Ectodermal cell (in vitro differentiated cells): ENCODE measurements around the gene DOCK2.

Experiments used
- H3K27ac ChIP-seq: 2 replicates; pipeline ENCODE4 v1.7.0; 2013; ENCODE audit warnings: mild to moderate bottlenecking, low read depth, low read length; ENCODE audit not compliant: insufficient read depth, poor library complexity, severe bottlenecking
- H3K27me3 ChIP-seq: 2 replicates; pipeline ENCODE4 v1.7.0; 2013; ENCODE audit warnings: mild to moderate bottlenecking, low read length; ENCODE audit not compliant: insufficient read depth, control insufficient read depth, poor library complexity, severe bottlenecking
- H3K36me3 ChIP-seq: one replicate; pipeline ENCODE4 v1.7.0; 2013; ENCODE audit warnings: low read length; ENCODE audit not compliant: control insufficient read depth, insufficient read depth
- H3K4me1 ChIP-seq: one replicate; pipeline ENCODE4 v1.7.0; 2013; ENCODE audit warnings: low read length; ENCODE audit not compliant: control insufficient read depth, insufficient read depth
- H3K4me3 ChIP-seq: 2 replicates; pipeline ENCODE4 v1.7.0; 2013; ENCODE audit warnings: low read depth, low read length, control low read depth; ENCODE audit not compliant: insufficient read depth
- H3K9me3 ChIP-seq: 2 replicates; pipeline ENCODE4 v1.7.0; 2013; ENCODE audit warnings: mild to moderate bottlenecking, low read length, moderate library complexity; ENCODE audit not compliant: control insufficient read depth
- WGBS, 2 experiments: methylation state at CpG; one replicate each; pipeline ENCODE4 v1.1.7; 2013; ENCODE audit warnings: missing lambda C conversion rate in 2 of 2; 5-methylcytosine and 5-hydroxymethylcytosine counted together

Gene DOCK2

DNA sequence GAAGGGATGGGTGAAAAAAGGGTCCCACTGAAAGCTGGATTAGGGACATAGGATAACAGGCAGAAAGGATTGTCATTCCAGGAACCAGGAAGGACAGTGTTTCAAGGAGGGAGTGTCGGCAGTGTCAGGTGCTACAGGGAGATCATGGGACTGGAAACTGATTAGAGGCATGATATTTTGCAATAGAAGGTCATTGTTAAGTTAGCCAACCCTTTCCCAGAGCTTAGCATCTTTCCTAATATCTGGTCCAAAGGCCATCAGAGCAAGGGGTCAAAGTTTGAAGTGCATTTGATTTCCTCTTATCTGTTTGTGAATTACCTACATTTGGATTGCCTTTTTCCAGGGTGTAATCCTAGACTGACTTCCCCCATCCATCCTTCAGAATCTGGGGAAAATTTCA, 91.3 kb downstream of the DOCK2 start:
- no peaks in the 10 kb centered on the region for H3K27me3 ChIP-seq
- H3K4me1 ChIP-seq = no peaks in the 10 kb centered on the region
- H3K36me3 ChIP-seq = no peaks in the 10 kb centered on the region
- no peak overlapping the region for H3K4me3 ChIP-seq
- 85 to 88% methylated on average over 1 of the region's 1 CpG for WGBS, 2 experiments
- H3K9me3 ChIP-seq = no peaks in the 10 kb centered on the region
- no peak overlapping the region for H3K27ac ChIP-seq

DNA sequence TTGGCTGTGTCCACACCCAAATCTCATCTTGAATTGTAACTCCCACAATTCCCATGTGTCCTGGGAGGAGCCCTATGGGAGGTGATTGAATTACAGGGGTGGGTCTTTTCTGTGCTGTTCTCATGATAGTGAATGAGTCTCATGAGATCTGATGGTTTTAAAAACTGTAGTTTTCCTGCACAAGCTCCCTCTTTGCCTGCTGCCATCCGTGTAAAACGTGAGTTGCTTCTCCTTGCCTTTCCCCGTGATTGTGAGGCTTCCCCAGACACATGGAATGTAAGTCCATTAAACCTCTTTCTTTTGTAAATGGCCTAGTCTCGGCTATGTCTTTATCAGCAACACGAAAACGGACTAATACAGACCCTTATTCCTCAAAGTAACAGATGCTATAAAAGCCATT, 94.1 kb downstream of the DOCK2 start:
- Histone ChIP-seq H3K36me3 (no peaks in the 10 kb centered on the region), H3K9me3 (no peaks in the 10 kb centered on the region), H3K27ac (no peak overlapping the region), H3K27me3 (no peaks in the 10 kb centered on the region), H3K4me3 (no peak overlapping the region), H3K4me1 (no peaks in the 10 kb centered on the region)
- WGBS, 2 experiments = 90% methylated on average over 6 of the region's 6 CpGs

DNA sequence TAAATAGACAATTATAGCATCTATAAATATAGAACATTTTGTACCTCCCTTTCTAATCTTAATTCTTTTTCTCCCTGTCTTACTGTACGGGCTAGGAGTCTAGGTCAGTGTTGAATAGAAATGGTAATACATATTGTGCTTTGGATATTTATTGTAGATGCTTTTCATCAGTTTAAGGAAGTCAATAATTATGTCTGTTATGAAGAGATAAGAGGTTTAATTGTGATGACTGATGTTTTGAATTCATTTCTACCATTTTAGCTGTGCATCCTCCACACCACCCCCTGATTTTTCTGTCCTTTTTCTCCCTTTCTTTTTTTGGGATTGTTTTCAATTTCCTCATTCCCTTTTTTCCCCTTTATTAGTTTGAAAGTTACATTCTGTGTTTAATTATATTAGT, 95.8 kb downstream of the DOCK2 start:
- 100% methylated on average over 1 of the region's 1 CpG for WGBS, 2 experiments
- Histone ChIP-seq H3K4me3 (no peak overlapping the region), H3K4me1 (no peaks in the 10 kb centered on the region), H3K9me3 (no peaks in the 10 kb centered on the region), H3K36me3 (no peaks in the 10 kb centered on the region), H3K27ac (no peak overlapping the region), H3K27me3 (no peaks in the 10 kb centered on the region)

DNA sequence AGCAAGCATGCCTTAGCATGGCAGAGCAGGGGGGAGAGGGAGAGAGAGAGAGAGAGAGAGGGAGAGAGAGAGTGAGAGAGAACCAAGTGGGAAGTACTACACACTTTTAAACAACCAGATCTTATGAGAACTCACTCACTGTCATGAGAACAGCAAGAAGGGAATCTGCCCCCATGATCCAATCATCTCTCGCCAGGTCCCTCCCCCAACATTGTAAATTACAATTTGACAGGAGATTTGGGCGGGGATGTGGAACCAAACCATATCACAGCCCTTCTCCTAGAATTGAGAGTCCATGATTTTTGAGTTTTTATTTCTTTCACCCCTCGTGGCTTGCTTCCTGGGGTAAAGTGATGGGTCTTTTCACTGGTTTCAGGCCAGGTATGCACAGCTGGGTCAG, 98.8 kb downstream of the DOCK2 start:
- Histone ChIP-seq H3K9me3 (no peaks in the 10 kb centered on the region), H3K4me3 (no peak overlapping the region), H3K27ac (no peak overlapping the region), H3K27me3 (no peaks in the 10 kb centered on the region), H3K4me1 (no peaks in the 10 kb centered on the region), H3K36me3 (no peaks in the 10 kb centered on the region)
- WGBS, 2 experiments = 92 to 94% methylated on average over 3 of the region's 3 CpGs

DNA sequence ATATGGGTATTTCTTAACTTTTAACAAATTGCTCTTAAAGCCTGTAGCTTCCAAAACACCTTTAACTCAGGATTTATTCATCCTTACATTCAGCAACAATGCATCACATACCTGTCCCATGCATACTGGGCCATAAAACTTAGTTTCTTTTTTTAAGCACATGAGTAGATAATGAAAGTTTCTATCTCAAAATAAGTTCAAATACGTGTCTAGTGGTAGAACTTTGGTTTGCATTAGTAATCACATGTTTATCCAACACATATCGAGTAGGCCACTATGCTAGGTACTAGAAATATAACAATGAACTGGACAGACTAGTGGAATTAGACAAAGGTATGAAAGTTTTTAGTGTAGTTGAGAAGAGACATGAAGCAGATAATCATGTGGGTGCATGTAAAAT, 99.6 kb downstream of the DOCK2 start:
- Histone ChIP-seq H3K4me1 (no peaks in the 10 kb centered on the region), H3K9me3 (no peaks in the 10 kb centered on the region), H3K4me3 (no peak overlapping the region), H3K36me3 (no peaks in the 10 kb centered on the region), H3K27me3 (no peaks in the 10 kb centered on the region), H3K27ac (no peak overlapping the region)
- WGBS, 2 experiments = 90 to 100% methylated on average over 1 to 2 of the region's 2 CpGs

DNA sequence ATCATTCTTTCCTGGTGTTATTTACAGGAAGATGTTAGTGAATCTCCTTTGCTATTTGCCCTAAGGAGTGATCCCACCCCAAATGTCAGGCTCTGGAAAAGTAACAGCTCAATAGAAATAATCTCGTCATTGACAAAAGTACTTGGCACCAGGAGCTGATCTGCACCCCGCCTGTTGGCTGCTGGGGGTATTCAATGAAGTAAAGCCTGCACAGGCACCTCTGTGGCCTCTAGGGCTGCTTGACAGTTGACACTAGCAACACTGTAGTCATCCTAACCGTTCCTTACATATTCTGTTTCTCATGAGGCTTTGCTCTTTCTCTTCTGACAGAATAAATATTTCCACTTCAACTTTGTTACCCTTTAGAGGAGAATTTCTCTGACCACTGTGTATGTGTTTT, 103.4 kb downstream of the DOCK2 start:
- 73 to 79% methylated on average over 3 of the region's 3 CpGs for WGBS, 2 experiments
- H3K9me3 ChIP-seq = no peaks in the 10 kb centered on the region
- H3K27ac ChIP-seq = no peak overlapping the region
- no peak overlapping the region for H3K4me3 ChIP-seq
- H3K36me3 ChIP-seq = no peaks in the 10 kb centered on the region
- no peaks in the 10 kb centered on the region for H3K4me1 ChIP-seq
- no peaks in the 10 kb centered on the region for H3K27me3 ChIP-seq

DNA sequence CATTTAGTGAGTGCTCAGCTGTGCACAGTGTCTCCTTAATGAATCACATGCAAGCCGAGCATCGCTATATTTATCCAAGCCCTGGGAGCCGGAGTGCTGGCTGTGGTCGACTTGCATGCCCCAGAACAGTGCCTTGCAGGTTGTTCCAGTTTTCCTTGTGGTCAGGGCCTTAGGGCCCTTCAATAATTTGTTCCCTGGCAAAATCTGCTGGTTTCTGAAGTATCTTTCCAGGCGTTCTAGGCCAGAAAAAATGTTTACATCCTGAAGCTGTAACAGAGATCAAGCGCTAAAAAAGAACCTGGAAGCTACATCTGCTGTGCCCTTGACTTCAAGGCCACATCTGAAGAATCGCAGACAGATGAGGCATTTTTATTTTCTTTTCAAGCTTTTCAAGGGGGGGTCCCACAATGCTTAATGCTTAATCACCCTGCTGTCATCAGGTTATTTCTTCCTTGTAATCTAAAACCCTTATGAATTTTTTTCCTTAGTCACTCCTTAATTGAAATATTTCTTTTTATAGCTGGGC, 105.8 kb downstream of the DOCK2 start:
- H3K27ac ChIP-seq = no peak overlapping the region
- H3K9me3 ChIP-seq = no peaks in the 10 kb centered on the region
- H3K4me3 ChIP-seq = no peak overlapping the region
- no peaks in the 10 kb centered on the region for H3K36me3 ChIP-seq
- H3K4me1 ChIP-seq = peaks cover 3% of the 10 kb centered on the region
- WGBS, 2 experiments = 94 to 95% methylated on average over 7 of the region's 7 CpGs
- H3K27me3 ChIP-seq = no peaks in the 10 kb centered on the region

DNA sequence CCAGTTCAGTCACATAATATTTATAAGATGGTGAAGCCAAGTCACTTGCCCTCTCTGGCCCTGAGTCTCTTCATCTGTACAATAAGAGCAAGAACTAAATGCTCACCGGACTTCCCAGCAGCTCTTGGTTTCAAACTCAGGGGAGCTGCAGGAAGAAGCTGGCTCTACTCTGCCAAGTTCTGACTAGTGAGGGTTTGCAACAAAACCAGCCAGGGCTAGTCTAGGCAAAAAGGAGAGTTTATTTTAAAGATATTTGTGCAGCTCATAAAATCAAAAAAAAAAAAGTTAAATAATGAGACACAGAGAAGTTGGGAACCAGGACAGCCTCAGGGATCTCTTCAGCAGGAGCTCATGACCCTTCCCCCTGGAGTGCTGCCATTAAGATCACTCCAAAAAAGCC, 107.3 kb downstream of the DOCK2 start:
- Histone ChIP-seq H3K9me3 (no peaks in the 10 kb centered on the region), H3K36me3 (no peaks in the 10 kb centered on the region), H3K27me3 (no peaks in the 10 kb centered on the region), H3K27ac (no peak overlapping the region), H3K4me1 (peaks cover 3% of the 10 kb centered on the region), H3K4me3 (no peak overlapping the region)
- 86 to 91% methylated on average over 1 of the region's 1 CpG for WGBS, 2 experiments

DNA sequence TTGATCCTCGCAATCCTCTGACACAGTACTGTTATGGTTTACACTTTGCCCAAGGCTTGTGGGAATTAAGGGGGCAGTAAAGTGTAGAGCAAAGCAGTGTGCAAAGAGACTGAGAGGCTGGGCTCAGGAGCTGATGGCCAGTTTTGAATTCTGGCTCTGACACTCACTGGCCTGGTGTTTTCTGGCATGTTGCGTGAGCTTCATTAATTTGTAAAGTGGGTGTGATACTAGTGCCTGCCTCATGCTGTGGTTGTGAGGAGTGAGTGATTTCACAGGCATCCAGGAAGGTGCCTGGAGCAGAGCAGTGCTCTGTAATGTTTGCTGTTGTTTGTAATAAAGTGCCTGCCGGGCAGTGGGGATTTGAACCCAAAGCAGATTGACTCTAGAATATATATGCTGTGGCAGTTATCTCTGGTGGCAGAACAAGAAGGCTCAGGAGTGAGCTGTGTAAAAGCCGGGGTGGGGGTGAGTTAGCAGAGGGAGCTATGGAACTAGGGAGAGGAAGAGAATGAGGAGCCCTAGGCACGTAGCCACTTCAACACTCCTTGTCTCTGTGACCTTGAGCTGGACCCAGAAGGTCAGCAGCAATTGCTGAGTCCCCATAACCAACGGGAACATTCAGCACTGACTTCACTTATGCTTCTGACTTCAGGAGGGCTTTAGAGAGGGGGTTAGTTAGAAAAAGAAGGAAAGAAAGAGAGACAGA, 108.5 kb downstream of the DOCK2 start:
- Histone ChIP-seq H3K36me3 (no peaks in the 10 kb centered on the region), H3K27me3 (no peaks in the 10 kb centered on the region), H3K27ac (no peak overlapping the region), H3K4me1 (peaks cover 3% of the 10 kb centered on the region), H3K4me3 (no peak overlapping the region), H3K9me3 (no peaks in the 10 kb centered on the region)
- WGBS, 2 experiments = 87 to 91% methylated on average over 6 of the region's 6 CpGs

DNA sequence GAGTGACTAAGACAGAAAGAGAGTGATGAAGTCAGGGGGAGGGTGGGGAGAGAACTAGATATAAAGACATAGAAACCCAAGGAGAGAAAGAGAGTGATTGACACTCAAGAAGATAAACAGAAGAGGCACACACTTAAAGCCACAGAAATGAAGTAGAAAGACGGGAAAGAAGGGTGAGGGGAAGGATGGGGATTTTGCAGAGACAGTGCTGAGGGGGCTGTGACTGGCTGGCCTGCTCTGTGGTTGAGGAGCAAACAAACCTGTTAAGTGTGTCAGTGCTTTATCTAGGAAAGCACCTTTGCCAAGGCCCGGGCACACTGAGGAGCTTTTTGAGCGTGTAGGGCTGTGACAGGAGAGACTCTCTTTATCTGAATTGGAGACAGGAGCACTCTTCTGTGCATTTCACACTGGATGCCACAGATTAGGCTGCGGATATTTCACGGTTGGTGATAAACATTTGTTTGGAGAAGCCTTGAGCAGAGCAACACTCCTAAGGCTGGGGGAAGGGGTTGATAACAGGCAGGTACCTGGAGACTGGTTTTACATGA, 109.1 kb downstream of the DOCK2 start:
- H3K27ac ChIP-seq = no peak overlapping the region
- H3K36me3 ChIP-seq = no peaks in the 10 kb centered on the region
- WGBS, 2 experiments = 86 to 87% methylated on average over 5 of the region's 5 CpGs
- no peak overlapping the region for H3K4me3 ChIP-seq
- H3K9me3 ChIP-seq = no peaks in the 10 kb centered on the region
- no peaks in the 10 kb centered on the region for H3K27me3 ChIP-seq
- H3K4me1 ChIP-seq = peaks cover 3% of the 10 kb centered on the region
